Measurements from ENCODE around the gene FAM222A.

Gene FAM222A

DNA sequence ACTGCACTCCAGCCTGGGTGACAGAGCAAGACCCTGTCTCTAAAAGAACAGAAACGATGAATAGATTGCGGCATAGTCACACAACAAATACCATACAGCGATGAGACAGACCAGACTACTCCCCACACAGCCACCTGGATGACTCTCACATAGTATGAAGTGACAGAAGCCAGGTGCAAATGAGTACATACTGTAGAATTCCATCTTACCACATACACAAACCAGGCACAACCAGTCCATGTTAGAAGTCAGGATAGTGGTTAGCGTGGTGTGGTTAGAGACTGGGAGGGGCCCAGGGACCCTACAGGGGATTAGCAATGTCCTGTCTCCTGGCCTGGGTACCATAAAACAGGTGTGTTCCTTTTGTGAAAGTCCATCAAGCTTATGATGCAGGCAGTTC lies 53.8 kb downstream of the FAM222A start:
- Histone ChIP-seq H3K4me1 (no peaks in the 10 kb centered on the region), H3K4me3 (no peak overlapping the region), H3K27me3 (peaks cover 0 to 18% of the 10 kb centered on the region in 2 donors), H3K27ac (no peak overlapping the region), H3K9me3 (peaks cover 0 to 10% (median 0%) of the 10 kb centered on the region in 3 donors), H3K36me3 (peaks cover 0 to 7% (median 0%) of the 10 kb centered on the region in 3 donors)
- intact Hi-C loops (cut with DNase I; ENCODE audit: low total_unique reads), result no loop called here
- TF ChIP-seq, protein P1, sequence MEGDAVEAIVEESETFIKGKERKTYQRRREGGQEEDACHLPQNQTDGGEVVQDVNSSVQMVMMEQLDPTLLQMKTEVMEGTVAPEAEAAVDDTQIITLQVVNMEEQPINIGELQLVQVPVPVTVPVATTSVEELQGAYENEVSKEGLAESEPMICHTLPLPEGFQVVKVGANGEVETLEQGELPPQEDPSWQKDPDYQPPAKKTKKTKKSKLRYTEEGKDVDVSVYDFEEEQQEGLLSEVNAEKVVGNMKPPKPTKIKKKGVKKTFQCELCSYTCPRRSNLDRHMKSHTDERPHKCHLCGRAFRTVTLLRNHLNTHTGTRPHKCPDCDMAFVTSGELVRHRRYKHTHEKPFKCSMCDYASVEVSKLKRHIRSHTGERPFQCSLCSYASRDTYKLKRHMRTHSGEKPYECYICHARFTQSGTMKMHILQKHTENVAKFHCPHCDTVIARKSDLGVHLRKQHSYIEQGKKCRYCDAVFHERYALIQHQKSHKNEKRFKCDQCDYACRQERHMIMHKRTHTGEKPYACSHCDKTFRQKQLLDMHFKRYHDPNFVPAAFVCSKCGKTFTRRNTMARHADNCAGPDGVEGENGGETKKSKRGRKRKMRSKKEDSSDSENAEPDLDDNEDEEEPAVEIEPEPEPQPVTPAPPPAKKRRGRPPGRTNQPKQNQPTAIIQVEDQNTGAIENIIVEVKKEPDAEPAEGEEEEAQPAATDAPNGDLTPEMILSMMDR (IDR thresholded peaks at IDR 0.05), result no peak
- peak in 1 of 2 donors; percentile 16 for DNase-seq

DNA sequence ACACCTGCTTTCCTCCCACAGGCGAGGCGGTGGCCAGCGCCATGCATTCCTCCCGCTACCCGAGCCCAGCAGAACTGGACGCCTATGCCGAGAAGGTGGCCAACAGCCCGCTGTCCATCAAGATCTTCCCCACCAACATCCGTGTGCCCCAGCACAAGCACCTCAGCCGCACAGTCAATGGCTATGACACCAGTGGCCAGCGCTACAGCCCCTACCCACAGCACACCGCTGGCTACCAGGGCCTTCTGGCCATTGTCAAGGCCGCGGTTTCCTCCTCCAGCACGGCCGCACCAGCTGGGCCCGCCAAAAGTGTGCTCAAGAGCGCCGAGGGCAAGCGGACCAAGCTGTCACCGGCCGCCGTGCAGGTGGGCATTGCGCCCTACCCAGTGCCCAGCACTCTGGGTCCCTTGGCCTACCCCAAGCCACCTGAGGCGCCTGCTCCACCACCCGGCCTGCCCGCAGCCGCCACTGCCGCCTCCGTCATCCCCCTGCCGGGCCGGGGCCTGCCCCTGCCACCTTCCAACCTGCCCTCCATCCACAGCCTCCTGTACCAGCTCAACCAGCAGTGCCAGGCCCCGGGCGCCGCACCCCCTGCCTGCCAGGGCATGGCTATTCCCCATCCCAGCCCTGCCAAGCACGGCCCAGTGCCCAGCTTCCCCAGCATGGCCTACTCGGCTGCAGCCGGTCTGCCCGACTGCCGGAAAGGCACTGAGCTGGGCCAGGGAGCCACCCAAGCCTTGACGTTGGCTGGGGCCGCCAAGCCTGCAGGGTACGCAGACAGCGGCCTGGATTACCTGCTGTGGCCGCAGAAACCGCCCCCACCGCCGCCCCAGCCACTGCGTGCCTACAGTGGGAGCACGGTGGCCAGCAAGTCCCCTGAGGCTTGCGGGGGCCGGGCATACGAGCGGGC lies 54.6 kb downstream of the FAM222A start:
- intact Hi-C loops (cut with DNase I; ENCODE audit: low total_unique reads), result no loop called here

DNA sequence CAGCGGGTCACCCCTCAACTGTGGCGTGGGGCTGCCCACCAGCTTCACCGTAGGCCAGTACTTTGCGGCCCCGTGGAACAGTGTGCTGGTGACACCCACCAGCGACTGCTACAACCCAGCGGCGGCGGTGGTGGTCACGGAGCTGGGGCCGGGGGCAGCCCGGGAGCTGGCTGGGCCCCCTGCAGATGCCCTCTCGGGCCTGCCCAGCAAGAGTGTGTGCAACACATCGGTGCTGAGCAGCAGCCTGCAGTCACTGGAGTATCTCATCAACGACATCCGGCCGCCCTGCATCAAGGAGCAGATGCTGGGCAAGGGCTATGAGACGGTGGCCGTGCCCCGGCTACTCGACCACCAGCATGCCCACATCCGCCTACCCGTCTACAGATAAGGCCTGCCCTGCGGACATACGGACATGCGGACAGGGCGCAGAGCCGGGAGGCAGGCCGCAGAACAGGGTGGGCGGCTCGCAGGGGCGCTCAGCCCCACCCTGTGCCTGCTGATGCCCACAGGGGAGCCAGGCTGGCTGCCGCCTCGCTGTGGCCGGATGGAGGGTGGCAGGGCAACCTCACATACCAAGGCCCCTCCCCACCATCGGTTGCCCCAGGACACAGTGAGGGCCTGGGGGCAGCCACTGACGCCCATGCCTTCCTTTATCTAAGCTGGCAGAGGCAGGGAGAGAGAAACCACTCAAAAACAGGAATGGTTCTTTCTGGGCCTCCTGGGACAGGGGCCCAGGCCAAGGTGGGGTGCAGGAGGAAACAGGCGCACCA lies 55.5 kb downstream of the FAM222A start:
- intact Hi-C loops (cut with DNase I; ENCODE audit: low total_unique reads), result no loop called here

More for the DNA sequence above, 54.6 kb downstream of the FAM222A start:
- Histone ChIP-seq H3K27ac (no peak overlapping the region), H3K36me3 (peaks cover 0 to 7% (median 0%) of the 10 kb centered on the region in 3 donors), H3K4me1 (peaks cover 0 to 4% (median 1%) of the 10 kb centered on the region in 4 donors), H3K9me3 (peaks cover 0 to 4% (median 0%) of the 10 kb centered on the region in 3 donors), H3K27me3 (peaks cover 0 to 23% of the 10 kb centered on the region in 2 donors), H3K4me3 (no peak overlapping the region)
- TF ChIP-seq, protein P1 (IDR thresholded peaks at IDR 0.05), result no peak
- DNase-seq, result peak; percentile 3 to 51

DNA sequence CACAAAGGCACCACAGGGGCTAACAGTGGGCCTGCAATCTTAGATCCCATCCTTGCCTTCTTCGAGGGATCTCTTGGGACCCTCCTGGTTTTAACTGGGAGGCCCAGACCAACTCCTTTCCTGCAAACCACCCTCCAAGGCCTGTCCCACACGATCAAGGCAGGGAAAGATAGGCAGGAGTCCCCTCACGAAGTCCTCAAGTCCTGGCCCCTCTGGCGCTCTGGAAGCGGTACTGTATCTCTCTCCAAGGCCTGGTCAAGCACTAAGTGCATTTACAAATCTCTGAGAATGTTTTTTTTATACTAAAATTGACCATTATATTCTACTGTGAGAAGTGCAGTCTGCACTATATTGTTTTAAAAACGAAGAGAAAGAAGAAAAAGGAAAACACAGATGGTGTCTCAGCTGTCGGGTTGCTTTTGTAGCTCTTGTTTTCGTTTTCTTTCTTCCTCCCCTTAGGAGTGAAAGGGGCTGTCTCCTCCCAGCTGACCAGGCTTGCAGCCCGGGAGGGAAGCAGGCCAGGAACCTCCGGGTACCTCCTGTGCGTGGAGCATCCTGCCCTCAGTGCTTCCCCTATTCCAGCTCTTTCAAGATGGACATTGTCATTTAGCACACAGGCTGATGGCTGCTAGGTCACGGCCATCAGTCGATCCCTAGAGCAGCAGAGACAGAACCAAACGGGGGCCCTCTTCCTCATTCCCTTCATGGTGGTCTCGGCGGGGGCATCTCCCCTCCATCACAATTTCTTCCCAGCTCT lies 56.7 kb downstream of the FAM222A start:
- peaks cover 0 to 7% (median 3%) of the 10 kb centered on the region in 4 donors for H3K4me1 ChIP-seq
- no peak overlapping the region for H3K4me3 ChIP-seq
- H3K27me3 ChIP-seq, result peaks cover 0 to 38% of the 10 kb centered on the region in 2 donors
- peaks cover 0 to 7% (median 0%) of the 10 kb centered on the region in 3 donors for H3K36me3 ChIP-seq
- intact Hi-C loops (cut with DNase I; ENCODE audit: low total_unique reads), result loop anchor here (10.0 kb wide), 1 partner anchor 245 kb away; no protein-coding TSS in a partner anchor
- TF ChIP-seq, protein P1 (IDR thresholded peaks at IDR 0.05), result no peak
- no peaks in the 10 kb centered on the region for H3K9me3 ChIP-seq
- no peak overlapping the region for H3K27ac ChIP-seq
- DNase-seq, result peak; percentile 2 to 17

More for the DNA sequence above, 55.5 kb downstream of the FAM222A start:
- Histone ChIP-seq H3K4me3 (no peak overlapping the region), H3K27me3 (peaks cover 0 to 31% of the 10 kb centered on the region in 2 donors), H3K9me3 (no peaks in the 10 kb centered on the region), H3K36me3 (peaks cover 0 to 7% (median 0%) of the 10 kb centered on the region in 3 donors), H3K27ac (no peak overlapping the region), H3K4me1 (peaks cover 0 to 7% (median 3%) of the 10 kb centered on the region in 4 donors)
- peak in 1 of 2 donors; percentile 46 for DNase-seq
- TF ChIP-seq, protein P1 (IDR thresholded peaks at IDR 0.05), result no peak
